HepG2 (cell line): ENCODE data around the gene MORC3. TPM values are rescaled to one million over a fixed set of nuclear protein-coding genes. Genes with fewer than 3 reads are reported as not detected.

ENCODE experiments used
- ATAC-seq: fragments of 200-7000 bp; cut with Tn5 transposase; 3 replicates; pipeline ENCODE4 v1.9.1; 2020; ENCODE audit warnings: mild to moderate bottlenecking, moderate library complexity
- BruUV-seq: library from RNA; stranded (reverse); fragments of 400-500 nt; replicated peaks from 2 replicates; lab custom pipeline; 2021; lab: Mats Ljungman, UMichigan
- CTCF ChIA-PET: fragments of 300-600 bp; formaldehyde crosslinking; extraction: SDS; loops from one replicate; lab custom pipeline; 2021; ENCODE audit warnings: low total read pairs, inconsistent platforms, low intra/inter-chr PET ratio; lab: Yijun Ruan, JAX
- POLR2A ChIA-PET: fragments of 350-600 bp; sonication (Branson Sonifier 250); formaldehyde crosslinking; loops from one replicate; lab custom pipeline; 2020; ENCODE audit warnings: antibody characterized with exemption, inconsistent platforms; lab: Yijun Ruan, JAX
- DNase-seq: peaks from one replicate; pipeline ENCODE4 v3.0.0-alpha.2; 2015; ENCODE audit warnings: low spot score
- FAIRE-seq: peaks from 3 replicates; lab custom pipeline; 2011; peaks lifted over from hg19 to GRCh38; lab: Jason Lieb, UNC
- H2AFZ ChIP-seq: one replicate; pipeline ENCODE4 v1.6.1; 2011; ENCODE audit warnings: low read length, inconsistent platforms
- H3K27ac ChIP-seq: fragments of 300-600 bp; 3 replicates; pipeline ENCODE4 v1.8.0; 2011; ENCODE audit warnings: mixed run types, mild to moderate bottlenecking, mixed read lengths, low read length, inconsistent platforms; ENCODE audit not compliant: insufficient read depth; ENCODE audit errors: extremely low read length
- H3K27me3 ChIP-seq, 2 experiments: fragments of 200-600 bp in 1 of 2; 2 replicates in 1 of 2; 3 replicates in 1 of 2; pipeline versions ENCODE4 v1.6.0 to v1.8.0; 2011; ENCODE audit warnings: low read length in 2 of 2, mild to moderate bottlenecking in 2 of 2, moderate library complexity in 2 of 2, inconsistent platforms in 1 of 2; ENCODE audit not compliant: insufficient read depth in 2 of 2, control insufficient read depth in 1 of 2
- H3K36me3 ChIP-seq, 2 experiments: fragments of 200-600 bp in 1 of 2; replicated peaks in 1 of 2; 2 replicates in 1 of 2; 3 replicates in 1 of 2; pipeline versions ENCODE4 v1.5.1 to v1.8.0; 2011; ENCODE audit warnings: low read length in 2 of 2, inconsistent platforms in 1 of 2; ENCODE audit not compliant: insufficient read depth in 2 of 2, control insufficient read depth in 1 of 2
- H3K4me1 ChIP-seq: 2 replicates; pipeline ENCODE4 v1.5.1; 2012; ENCODE audit warnings: low read length, inconsistent platforms; ENCODE audit not compliant: insufficient read depth
- H3K4me2 ChIP-seq: 2 replicates; pipeline ENCODE4 v1.6.0; 2011; ENCODE audit warnings: low read depth, low read length, inconsistent platforms
- H3K4me3 ChIP-seq, 3 experiments: fragments of 200-600 bp in 1 of 3; sonication (generic), shearing (Covaris generic) in 1 of 3; replicated peaks in 1 of 3; 2 replicates each; pipeline ENCODE4 v1.5.1; 2011 to 2016; ENCODE audit warnings: low read length in 3 of 3, inconsistent platforms in 2 of 3, low read depth in 2 of 3, mild to moderate bottlenecking in 2 of 3, control low read depth in 1 of 3, mixed read lengths in 1 of 3; ENCODE audit not compliant: insufficient read depth in 1 of 3
- H3K79me2 ChIP-seq: one replicate; pipeline ENCODE4 v1.6.1; 2011; ENCODE audit warnings: low read length, inconsistent platforms; ENCODE audit not compliant: insufficient read depth
- H3K9ac ChIP-seq: 2 replicates; pipeline ENCODE4 v1.6.0; 2011; ENCODE audit warnings: mild to moderate bottlenecking, low read depth, low read length, inconsistent platforms; ENCODE audit not compliant: insufficient read depth
- H3K9me3 ChIP-seq: 2 replicates; pipeline ENCODE4 v1.5.1; 2012; ENCODE audit warnings: mild to moderate bottlenecking, low read length
- H4K20me1 ChIP-seq: 2 replicates; pipeline ENCODE4 v1.6.0; 2011; ENCODE audit warnings: inconsistent platforms, mild to moderate bottlenecking, low read length, moderate library complexity; ENCODE audit not compliant: insufficient read depth
- CBFB ChIP-seq: sonication (generic); formaldehyde crosslinking; IDR thresholded peaks from 2 replicates; pipeline ENCODE4 v1.4.0; 2020; ENCODE audit warnings: missing genetic modification reagents
- RELA ChIP-seq: sonication (generic); formaldehyde crosslinking; IDR thresholded peaks from 2 replicates; pipeline ENCODE4 v1.4.0; 2020; ENCODE audit warnings: missing genetic modification reagents
- TFDP1 ChIP-seq: IDR thresholded peaks from 2 replicates; pipeline ENCODE4 v1.6.1; 2016; ENCODE audit warnings: missing compliant biosample characterization, missing genetic modification reagents, borderline replicate concordance
- ZNF343 ChIP-seq: sonication (generic); formaldehyde crosslinking; IDR thresholded peaks from 2 replicates; pipeline ENCODE4 v1.4.0; 2020; ENCODE audit warnings: mild to moderate bottlenecking, missing genetic modification reagents
- ZNF570 ChIP-seq: sonication (generic); formaldehyde crosslinking; IDR thresholded peaks from 2 replicates; pipeline ENCODE4 v1.4.0; 2020; ENCODE audit warnings: mild to moderate bottlenecking, missing genetic modification reagents, borderline replicate concordance
- ZNF577 ChIP-seq: sonication (generic); formaldehyde crosslinking; IDR thresholded peaks from 2 replicates; pipeline ENCODE4 v1.4.0; 2020; ENCODE audit warnings: mild to moderate bottlenecking, low read depth, missing genetic modification reagents, borderline replicate concordance
- ZNF629 ChIP-seq: sonication (generic); formaldehyde crosslinking; conservative IDR thresholded peaks from 2 replicates; pipeline ENCODE4 v1.5.0; 2020; ENCODE audit warnings: missing genetic modification reagents
- ZNF691 ChIP-seq: sonication (generic); formaldehyde crosslinking; IDR thresholded peaks from 2 replicates; pipeline ENCODE4 v1.4.0; 2020; ENCODE audit warnings: missing genetic modification reagents, low read depth, mild to moderate bottlenecking, borderline replicate concordance
- WGBS: methylation state at CpG from one replicate; pipeline ENCODE4 v1.1.6; 2017; ENCODE audit warnings: low lambda C conversion rate; 5-methylcytosine and 5-hydroxymethylcytosine counted together
- in situ Hi-C: cut with HindIII; loops from 2 replicates; pipeline ENCODE4 v1.10.0; 2017; ENCODE audit warnings: low pct_unique_long_range_greater_than_20kb; ENCODE audit not compliant: extremely low pct_ligation_motif_present
- intact Hi-C: fragments of 100-400 bp; cut with micrococcal nuclease; formaldehyde crosslinking; loops from one replicate; pipeline ENCODE4 v1.10.0; 2022; ENCODE audit not compliant: unreplicated experiment
- polyA plus RNA-seq, 8 experiments: library from polyadenylated mRNA; depleted of rRNA in 3 of 8; stranded (reverse) in 7 of 8; unstranded in 1 of 8; fragments of >200 nt; fragmentation: Illumina TruSeq in 4 of 8; extraction: Trizol in 4 of 8; gene quantifications; 2 replicates each; pipeline versions ENCODE4 v1.2.1 to v1.2.3, GENCODE V29; 2011 to 2016; ENCODE audit warnings: low read depth in 4 of 8, missing spikeins in 1 of 8, mixed read lengths in 1 of 8; ENCODE audit not compliant: insufficient read depth in 1 of 8
- total RNA-seq, 5 experiments: library from RNA; depleted of rRNA; stranded (reverse); fragments of >200 nt; fragmentation: Illumina TruSeq; extraction: Trizol; gene quantifications; 2 replicates each; pipeline ENCODE4 v1.2.3, GENCODE V29; 2016; ENCODE audit warnings: low read depth in 1 of 5
- TF ChIP-seq, protein P1 (sequence below): sonication (generic); formaldehyde crosslinking; IDR thresholded peaks from 2 replicates; pipeline ENCODE4 v1.5.1; 2020; ENCODE audit warnings: mild to moderate bottlenecking, missing genetic modification reagents, borderline replicate concordance

MORC3 gene
- total and polyA plus RNA-seq, 2 of the 13 experiments (the other 11 are each of a cell fraction or from before 2014, with no cell fraction given), result 12.9 to 19.5 TPM

- TSS peak; percentile 23 for BruUV-seq
- CTCF ChIA-PET, result no interaction called here
- TF ChIP-seq, protein P1, sequence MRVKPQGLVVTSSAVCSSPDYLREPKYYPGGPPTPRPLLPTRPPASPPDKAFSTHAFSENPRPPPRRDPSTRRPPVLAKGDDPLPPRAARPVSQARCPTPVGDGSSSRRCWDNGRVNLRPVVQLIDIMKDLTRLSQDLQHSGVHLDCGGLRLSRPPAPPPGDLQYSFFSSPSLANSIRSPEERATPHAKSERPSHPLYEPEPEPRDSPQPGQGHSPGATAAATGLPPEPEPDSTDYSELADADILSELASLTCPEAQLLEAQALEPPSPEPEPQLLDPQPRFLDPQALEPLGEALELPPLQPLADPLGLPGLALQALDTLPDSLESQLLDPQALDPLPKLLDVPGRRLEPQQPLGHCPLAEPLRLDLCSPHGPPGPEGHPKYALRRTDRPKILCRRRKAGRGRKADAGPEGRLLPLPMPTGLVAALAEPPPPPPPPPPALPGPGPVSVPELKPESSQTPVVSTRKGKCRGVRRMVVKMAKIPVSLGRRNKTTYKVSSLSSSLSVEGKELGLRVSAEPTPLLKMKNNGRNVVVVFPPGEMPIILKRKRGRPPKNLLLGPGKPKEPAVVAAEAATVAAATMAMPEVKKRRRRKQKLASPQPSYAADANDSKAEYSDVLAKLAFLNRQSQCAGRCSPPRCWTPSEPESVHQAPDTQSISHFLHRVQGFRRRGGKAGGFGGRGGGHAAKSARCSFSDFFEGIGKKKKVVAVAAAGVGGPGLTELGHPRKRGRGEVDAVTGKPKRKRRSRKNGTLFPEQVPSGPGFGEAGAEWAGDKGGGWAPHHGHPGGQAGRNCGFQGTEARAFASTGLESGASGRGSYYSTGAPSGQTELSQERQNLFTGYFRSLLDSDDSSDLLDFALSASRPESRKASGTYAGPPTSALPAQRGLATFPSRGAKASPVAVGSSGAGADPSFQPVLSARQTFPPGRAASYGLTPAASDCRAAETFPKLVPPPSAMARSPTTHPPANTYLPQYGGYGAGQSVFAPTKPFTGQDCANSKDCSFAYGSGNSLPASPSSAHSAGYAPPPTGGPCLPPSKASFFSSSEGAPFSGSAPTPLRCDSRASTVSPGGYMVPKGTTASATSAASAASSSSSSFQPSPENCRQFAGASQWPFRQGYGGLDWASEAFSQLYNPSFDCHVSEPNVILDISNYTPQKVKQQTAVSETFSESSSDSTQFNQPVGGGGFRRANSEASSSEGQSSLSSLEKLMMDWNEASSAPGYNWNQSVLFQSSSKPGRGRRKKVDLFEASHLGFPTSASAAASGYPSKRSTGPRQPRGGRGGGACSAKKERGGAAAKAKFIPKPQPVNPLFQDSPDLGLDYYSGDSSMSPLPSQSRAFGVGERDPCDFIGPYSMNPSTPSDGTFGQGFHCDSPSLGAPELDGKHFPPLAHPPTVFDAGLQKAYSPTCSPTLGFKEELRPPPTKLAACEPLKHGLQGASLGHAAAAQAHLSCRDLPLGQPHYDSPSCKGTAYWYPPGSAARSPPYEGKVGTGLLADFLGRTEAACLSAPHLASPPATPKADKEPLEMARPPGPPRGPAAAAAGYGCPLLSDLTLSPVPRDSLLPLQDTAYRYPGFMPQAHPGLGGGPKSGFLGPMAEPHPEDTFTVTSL (CRISPR knock-in tag), result no peak
- TF ChIP-seq ZNF570 (CRISPR knock-in tag) (no peak), ZNF343 (CRISPR knock-in tag) (no peak), ZNF691 (no peak), CBFB (CRISPR knock-in tag) (no peak), TFDP1 (CRISPR knock-in tag) (no peak), ZNF577 (CRISPR knock-in tag) (no peak), ZNF629 (CRISPR knock-in tag) (no peak), RELA (CRISPR knock-in tag) (no peak)
Observed at GRCh38 chr21:36347962-36348328, 27.9 kb downstream of the MORC3 start.

More at GRCh38 chr21:36347962-36348328, 27.9 kb downstream of the MORC3 start:
- H2AFZ ChIP-seq, result no peak overlapping the region
- no peaks in the 10 kb centered on the region for H3K79me2 ChIP-seq
- 98% methylated on average over 2 of the region's 2 CpGs for WGBS
- no peaks in the 10 kb centered on the region; a peak in 1 of 5 replicates for H3K27me3 ChIP-seq
- H3K9ac ChIP-seq, result no peak overlapping the region
- no peaks in the 10 kb centered on the region for H3K9me3 ChIP-seq
- H3K36me3 ChIP-seq, result peaks cover 13 to 69% of the 10 kb centered on the region in 2 experiments; a peak in 4 of 5 replicates
- POLR2A ChIA-PET, result no interaction called here
- intact Hi-C loops, result no loop called here
- no peak overlapping the region for H3K4me3 ChIP-seq
- H3K4me1 ChIP-seq, result no peaks in the 10 kb centered on the region
- FAIRE-seq (no peak), DNase-seq (no peak), ATAC-seq (no peak)
- no peaks in the 10 kb centered on the region for H4K20me1 ChIP-seq
- in situ Hi-C loops, result no loop called here
- no peak overlapping the region for H3K27ac ChIP-seq
- no peak overlapping the region for H3K4me2 ChIP-seq
